AG04450 (cell line): Measurements from ENCODE around the gene TRABD2A. TPM values are rescaled to one million over a fixed set of nuclear protein-coding genes. Genes with fewer than 3 reads are reported as not detected.
A peak's percentile ranks its signal among the peaks of the same experiment; 100 is the strongest.

Experiments used
- CTCF ChIA-PET: fragments of 300-600, 350-600 bp; formaldehyde crosslinking; extraction: SDS; loops from one replicate; lab custom pipeline; 2022; ENCODE audit warnings: antibody characterized with exemption, inconsistent platforms; lab: Charles Lee
- POLR2A ChIA-PET: fragments of 350-600 bp; formaldehyde crosslinking; extraction: SDS; loops from one replicate; lab custom pipeline; 2021; ENCODE audit warnings: antibody characterized with exemption, inconsistent platforms; lab: Yijun Ruan, JAX
- DNase-seq: peaks from one replicate; pipeline ENCODE4 v3.0.0-alpha.2; 2011; ENCODE audit warnings: low read depth, low spot score
- H3K27ac ChIP-seq: one replicate; pipeline ENCODE4 v1.5.1; 2012; ENCODE audit warnings: low read depth, low read length, control low read depth
- H3K27me3 ChIP-seq: one replicate; pipeline ENCODE4 v1.6.0; 2012; ENCODE audit warnings: low read length; ENCODE audit not compliant: control insufficient read depth, insufficient read depth
- H3K4me3 ChIP-seq: 2 replicates; pipeline ENCODE4 v1.5.1; 2011; ENCODE audit warnings: mild to moderate bottlenecking, low read depth, low read length, control low read depth
- H3K9me3 ChIP-seq: 2 replicates; pipeline ENCODE4 v1.5.1; 2012; ENCODE audit warnings: low read length; ENCODE audit not compliant: control insufficient read depth, insufficient read depth
- CTCF ChIP-seq: IDR thresholded peaks from 2 replicates; pipeline ENCODE4 v1.5.1; 2011; ENCODE audit warnings: low read depth, low read length, control low read depth, inconsistent platforms
- polyA plus RNA-seq: library from polyadenylated mRNA; depleted of rRNA; stranded (reverse); fragments of >200 nt; gene quantifications from 2 replicates; pipeline ENCODE4 v1.2.3, GENCODE V29; 2011

Gene TRABD2A
- polyA plus RNA-seq, 1 experiment, result 30.2 TPM

- POLR2A ChIA-PET, result no interaction called here
- no peak for DNase-seq
- Histone ChIP-seq H3K27me3 (no peaks in the 10 kb centered on the region), H3K9me3 (no peaks in the 10 kb centered on the region), H3K27ac (no peak overlapping the region), H3K4me3 (no peak overlapping the region)
- CTCF ChIA-PET, result interaction anchor here (1.1 to 1.8 kb wide), 2 partner anchors 12 to 32 kb away, joined by 5 to 9 read pairs; no protein-coding TSS in a partner anchor
- no peak for TF ChIP-seq CTCF
Observed at GRCh38 chr2:84894131-84894586, 13.3 kb upstream of the TRABD2A start.

- Histone ChIP-seq H3K27ac (no peak overlapping the region), H3K4me3 (no peak overlapping the region), H3K9me3 (no peaks in the 10 kb centered on the region), H3K27me3 (no peaks in the 10 kb centered on the region)
- no peak for TF ChIP-seq CTCF
- POLR2A ChIA-PET, result no interaction called here
- no peak for DNase-seq
- CTCF ChIA-PET, result interaction anchor here (1.4 kb wide), 1 partner anchor 9 kb away, joined by 5 read pairs; no protein-coding TSS in a partner anchor
Observed at GRCh38 chr2:84891355-84892010, 10.6 kb upstream of the TRABD2A start.

GRCh38 chr2:84889332-84889731 lies 8.4 kb upstream of the TRABD2A start:
- Histone ChIP-seq H3K9me3 (no peaks in the 10 kb centered on the region), H3K27me3 (no peaks in the 10 kb centered on the region), H3K4me3 (peak overlapping the region; percentile 34; the same call in 1 of the 2 replicates), H3K27ac (peak overlapping the region; percentile 97)
- ChIA-PET CTCF (interaction anchor here (1.0 kb wide), 1 partner anchor 37 kb away, joined by 3 read pairs; no protein-coding TSS in a partner anchor), POLR2A (interaction anchor here (0.6 to 1.6 kb wide), 5 partner anchors 15 to 213 kb away, joined by 3 to 16 read pairs (median 7); partner anchors contain the start of gene TMSB10)
- TF ChIP-seq CTCF, result no peak
- DNase-seq, result no peak

- no peaks in the 10 kb centered on the region for H3K9me3 ChIP-seq
- CTCF ChIA-PET, result interaction anchor here (0.6 to 1.0 kb wide), 2 partner anchors 38 to 362 kb away, joined by 3 to 5 read pairs; no protein-coding TSS in a partner anchor
- H3K4me3 ChIP-seq, result peak overlapping the region; percentile 34
- no peaks in the 10 kb centered on the region for H3K27me3 ChIP-seq
- H3K27ac ChIP-seq, result peak overlapping the region; percentile 97
- DNase-seq, result no peak
- TF ChIP-seq CTCF, result no peak
- POLR2A ChIA-PET, result interaction anchor here (0.6 to 1.6 kb wide), 5 partner anchors 16 to 212 kb away, joined by 3 to 16 read pairs (median 7); partner anchors contain the start of gene TMSB10
Observed at GRCh38 chr2:84888401-84889276, 7.8 kb upstream of the TRABD2A start.
